Erythroblast (primary cell): ENCODE results near the gene PRKACG.

ENCODE experiments used
- GATA1 ChIP-seq: IDR thresholded peaks from 2 replicates; pipeline ENCODE4 v1.6.1; 2011; ENCODE audit warnings: low read depth, mild to moderate bottlenecking, control low read depth, low read length, moderate library complexity
- POLR2A ChIP-seq: IDR thresholded peaks from 2 replicates; pipeline ENCODE4 v1.6.1; 2011; ENCODE audit warnings: mild to moderate bottlenecking, low read length

- TF ChIP-seq POLR2A = no peak
- TF ChIP-seq GATA1 = no peak
Observed at GRCh38 chr9:69044240-69045219, 30.6 kb upstream of the PRKACG start.
